Effector memory CD8-positive, alpha-beta T cell (primary cell): ENCODE results near the gene ZNF618.
A peak's percentile ranks its signal among the peaks of the same experiment; 100 is the strongest.
"Not testable (repeated sequence)": the region's sequence is repeated elsewhere in the genome, so short reads cannot be mapped to it uniquely, and the experiment has no call there.

Source experiments
- ATAC-seq: fragments of 150-1000 bp; cut with Tn5 transposase; replicated peaks from 2 replicates; pipeline ENCODE4 v1.10.0; 2021; ENCODE audit warnings: mild to moderate bottlenecking, moderate library complexity
- DNase-seq, 3 experiments: peaks; one replicate each; pipeline ENCODE4 v3.0.0; 2021
- H3K27ac Mint-ChIP-seq, 2 donors: one replicate each; pipeline ENCODE4 v1.8.0; 2022; ENCODE audit warnings: mild to moderate bottlenecking in 2 of 2, mixed read lengths in 2 of 2, moderate library complexity in 2 of 2
- H3K27me3 Mint-ChIP-seq, 2 donors: one replicate each; pipeline ENCODE4 v1.8.0; 2022; ENCODE audit warnings: mixed read lengths in 2 of 2
- H3K36me3 Mint-ChIP-seq: one replicate; pipeline ENCODE4 v1.8.0; 2022; ENCODE audit warnings: mild to moderate bottlenecking, moderate library complexity, mixed read lengths; ENCODE audit not compliant: insufficient read depth
- H3K4me1 Mint-ChIP-seq, 2 donors: one replicate each; pipeline ENCODE4 v1.8.0; 2022; ENCODE audit warnings: low read depth in 2 of 2, mixed read lengths in 2 of 2
- H3K4me3 Mint-ChIP-seq, 2 donors: one replicate each; pipeline ENCODE4 v1.8.0; 2022; ENCODE audit warnings: mild to moderate bottlenecking in 2 of 2, mixed read lengths in 2 of 2, moderate library complexity in 2 of 2
- H3K9me3 Mint-ChIP-seq, 2 donors: one replicate each; pipeline ENCODE4 v1.8.0; 2022; ENCODE audit warnings: mixed read lengths in 2 of 2

The ZNF618 gene

DNA sequence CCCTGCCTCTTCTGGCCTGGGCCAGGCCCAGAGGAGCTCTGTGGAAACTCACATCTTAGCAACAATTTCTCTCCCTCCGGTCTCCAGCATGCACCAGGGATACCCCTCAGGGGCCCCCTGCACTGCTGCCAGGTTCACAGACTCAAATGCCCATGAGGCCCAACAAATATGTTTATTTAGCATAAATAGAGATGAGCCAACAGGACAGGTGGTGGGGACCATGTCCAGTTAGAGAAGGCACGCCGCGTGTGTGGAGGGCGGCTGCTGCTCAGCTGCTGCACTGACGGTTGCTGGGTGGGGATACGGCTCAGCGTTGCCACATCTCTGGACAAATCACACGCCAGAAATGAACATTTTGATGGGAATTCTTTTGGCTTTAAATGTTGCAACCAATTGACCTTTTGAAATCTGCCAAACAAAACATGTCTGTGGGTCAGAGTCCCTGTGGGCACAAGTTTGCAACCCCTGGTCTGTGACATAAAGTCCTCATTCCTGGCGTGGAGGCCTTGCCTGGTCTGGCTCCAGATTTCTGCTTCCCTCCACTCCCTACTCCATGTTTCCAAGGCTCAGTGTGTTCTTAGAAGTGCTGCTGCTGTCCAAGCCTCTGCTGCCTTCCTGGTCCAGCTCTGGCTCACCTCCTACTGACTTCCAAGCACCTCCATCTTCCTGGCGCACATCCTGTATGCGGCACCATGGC, 113.1 kb downstream of the ZNF618 start:
- Mint-ChIP-seq H3K4me1 (peaks cover 3 to 6% of the 10 kb centered on the region in 2 donors), H3K27ac (no peak overlapping the region), H3K9me3 (no peaks in the 10 kb centered on the region), H3K4me3 (no peak overlapping the region), H3K27me3 (peaks cover 0 to 8% of the 10 kb centered on the region in 2 donors), H3K36me3 (peaks cover 3% of the 10 kb centered on the region)
- no peak for DNase-seq
- ATAC-seq, result no peak

DNA sequence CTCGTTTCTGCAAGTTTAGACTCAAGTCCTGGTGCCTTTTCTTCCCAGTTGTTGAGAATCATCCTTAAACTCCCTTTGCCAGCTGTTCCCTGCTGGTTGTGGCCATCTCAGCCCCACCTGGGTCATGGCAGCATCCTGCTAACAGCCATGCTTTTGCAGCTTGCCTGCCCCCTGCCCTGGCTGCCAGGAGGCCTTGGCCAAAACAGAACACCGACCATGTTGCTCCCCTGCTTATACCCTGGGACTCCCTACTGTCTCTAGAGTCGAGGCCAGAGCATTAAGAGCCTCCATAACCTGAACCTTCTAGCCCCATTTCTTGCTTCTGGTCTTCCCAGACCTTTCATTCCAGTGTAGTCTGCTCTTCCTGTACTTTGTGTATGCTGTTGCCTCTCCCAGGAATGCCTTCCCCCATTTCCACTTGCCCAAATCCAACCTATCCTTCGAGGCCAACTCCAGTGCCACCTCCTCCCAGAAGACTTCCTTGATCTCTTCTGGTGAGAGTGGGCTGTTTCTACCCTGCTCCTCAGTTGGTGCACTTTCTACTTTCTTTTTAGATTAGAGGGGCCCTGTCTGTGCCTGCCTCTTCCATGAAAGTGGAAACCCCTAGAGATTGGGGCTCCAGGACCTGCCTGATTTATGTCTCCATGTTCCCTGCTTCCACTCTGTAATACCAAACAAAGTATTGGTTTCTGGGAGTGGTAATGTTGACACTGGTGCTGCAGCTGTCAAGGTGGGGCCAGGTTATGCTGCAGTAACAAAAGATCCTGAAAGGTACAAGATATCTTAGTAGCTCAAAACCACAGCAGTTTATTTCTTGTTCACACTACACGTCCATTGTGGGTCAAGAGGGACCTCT, 113.8 kb downstream of the ZNF618 start:
- DNase-seq, result no peak
- H3K4me1 Mint-ChIP-seq, result peaks cover 3 to 6% of the 10 kb centered on the region in 2 donors
- H3K4me3 Mint-ChIP-seq, result no peak overlapping the region
- no peak for ATAC-seq
- peaks cover 3% of the 10 kb centered on the region for H3K36me3 Mint-ChIP-seq
- H3K27me3 Mint-ChIP-seq, result peaks cover 0 to 8% of the 10 kb centered on the region in 2 donors
- H3K9me3 Mint-ChIP-seq, result no peaks in the 10 kb centered on the region
- H3K27ac Mint-ChIP-seq, result peak overlapping the region in 1 of 2 donors; percentile 80

DNA sequence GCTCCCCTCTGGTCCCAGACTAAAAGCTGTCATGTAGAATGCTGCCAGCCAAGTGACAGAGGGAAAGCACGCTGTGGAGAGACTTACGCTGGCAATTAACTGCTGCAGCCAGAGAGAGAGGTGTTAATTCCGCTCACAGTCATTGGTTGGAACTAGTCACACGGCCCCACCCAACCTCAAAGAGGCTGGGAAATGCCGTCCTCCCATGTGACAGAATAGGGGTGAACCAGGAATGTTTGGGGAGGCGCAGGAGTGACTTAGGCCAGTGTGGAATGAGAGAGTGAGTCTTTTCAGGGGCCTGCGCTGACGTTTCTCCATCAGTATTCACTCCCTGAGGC, 114.4 kb downstream of the ZNF618 start:
- DNase-seq (no peak), ATAC-seq (no peak)
- Mint-ChIP-seq H3K27ac (no peak overlapping the region), H3K4me3 (no peak overlapping the region), H3K27me3 (peaks cover 0 to 8% of the 10 kb centered on the region in 2 donors), H3K36me3 (peaks cover 3% of the 10 kb centered on the region), H3K9me3 (no peaks in the 10 kb centered on the region), H3K4me1 (peaks cover 3 to 6% of the 10 kb centered on the region in 2 donors)

DNA sequence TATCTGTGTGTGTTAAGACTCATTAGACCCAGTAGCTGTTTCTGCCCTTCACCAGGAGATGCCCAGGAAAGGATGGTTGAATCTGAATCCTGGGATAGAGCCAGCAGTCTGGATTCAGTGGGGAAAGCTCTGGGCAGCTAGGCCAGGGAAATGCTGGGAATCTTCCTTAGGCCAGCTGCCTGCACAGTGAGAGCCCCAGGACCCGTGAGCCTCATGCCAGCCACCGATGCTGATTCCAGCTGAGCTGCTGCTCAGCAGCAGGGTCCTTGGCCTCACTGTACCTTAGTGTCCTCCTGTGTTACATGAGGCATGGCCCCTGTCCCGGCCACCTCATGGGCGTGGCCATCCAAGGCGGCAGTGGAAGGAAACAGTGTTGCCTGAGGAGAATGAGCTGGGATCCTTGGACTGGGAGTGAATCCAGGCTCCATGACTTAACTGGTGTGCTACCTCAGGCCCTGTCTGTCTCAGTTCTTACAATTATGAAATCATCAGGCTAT, 114.9 kb downstream of the ZNF618 start:
- DNase-seq (no peak), ATAC-seq (no peak)
- Mint-ChIP-seq H3K9me3 (no peaks in the 10 kb centered on the region), H3K27ac (no peak overlapping the region), H3K36me3 (peaks cover 3% of the 10 kb centered on the region), H3K27me3 (peaks cover 0 to 8% of the 10 kb centered on the region in 2 donors), H3K4me1 (peaks cover 3 to 6% of the 10 kb centered on the region in 2 donors), H3K4me3 (no peak overlapping the region)

DNA sequence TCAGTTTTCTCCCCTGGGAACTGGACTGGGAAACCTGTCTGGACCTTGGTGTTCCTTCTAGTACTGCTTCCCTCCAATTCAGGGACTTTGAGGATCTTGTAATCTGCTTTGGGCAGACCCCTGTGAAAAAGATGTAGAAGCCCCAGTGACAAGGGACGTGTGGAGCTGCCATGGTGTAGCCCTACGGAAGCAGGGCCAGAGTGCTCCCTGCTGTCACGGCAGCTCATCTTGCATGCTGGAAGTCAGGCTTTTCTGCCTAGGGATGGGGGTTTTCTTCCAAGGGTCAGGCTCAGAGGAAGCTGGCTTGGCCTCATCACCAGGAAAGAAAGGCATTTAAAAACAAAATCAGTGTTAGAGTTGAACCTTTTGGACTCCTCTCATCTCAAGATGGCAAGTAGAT, 115.6 kb downstream of the ZNF618 start:
- ATAC-seq, result no peak
- peaks cover 3 to 6% of the 10 kb centered on the region in 2 donors for H3K4me1 Mint-ChIP-seq
- H3K4me3 Mint-ChIP-seq, result no peak overlapping the region

DNA sequence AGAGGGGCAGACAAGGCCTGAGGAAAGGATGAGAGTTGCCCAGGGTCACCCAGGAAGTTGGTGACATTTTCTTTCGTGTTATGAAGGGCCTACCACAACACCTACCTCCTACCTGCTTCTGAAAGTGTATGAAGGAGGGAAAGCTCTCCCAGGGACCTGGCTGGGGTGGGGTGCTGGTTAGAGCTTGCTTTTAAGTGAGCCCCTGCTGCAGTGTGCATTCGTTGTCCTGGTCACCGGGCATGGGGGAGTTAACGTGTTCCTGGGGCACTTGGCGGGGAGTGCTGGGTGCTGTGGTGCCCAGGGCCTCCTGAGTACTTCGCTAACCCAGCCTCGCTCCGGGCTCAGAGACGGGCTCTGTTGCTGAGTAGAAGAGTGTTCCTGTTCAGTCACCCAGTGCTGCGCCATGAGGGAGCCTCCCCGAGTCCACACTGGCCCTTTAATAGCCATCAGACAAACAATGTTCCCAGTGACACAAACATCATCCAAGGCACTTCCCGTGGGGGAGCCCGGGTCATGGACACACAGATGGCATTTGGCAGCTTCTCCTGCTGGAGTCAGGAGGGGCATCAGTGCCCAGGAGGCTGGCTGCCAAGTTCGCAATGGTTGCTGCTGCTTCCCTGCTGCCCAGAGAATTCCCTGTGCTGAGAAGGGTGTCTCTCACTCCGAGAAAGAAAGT, 116.3 kb downstream of the ZNF618 start:
- peaks cover 5 to 19% of the 10 kb centered on the region in 2 donors for H3K27me3 Mint-ChIP-seq
- H3K27ac Mint-ChIP-seq, result no peak overlapping the region
- peaks cover 3 to 6% of the 10 kb centered on the region in 2 donors for H3K4me1 Mint-ChIP-seq
- H3K36me3 Mint-ChIP-seq, result peaks cover 3% of the 10 kb centered on the region
- no peak for ATAC-seq
- DNase-seq, result no peak
- H3K4me3 Mint-ChIP-seq, result no peak overlapping the region
- H3K9me3 Mint-ChIP-seq, result no peaks in the 10 kb centered on the region

More for the DNA sequence above, 115.6 kb downstream of the ZNF618 start:
- H3K36me3 Mint-ChIP-seq, result peaks cover 3% of the 10 kb centered on the region
- peaks cover 5 to 12% of the 10 kb centered on the region in 2 donors for H3K27me3 Mint-ChIP-seq
- no peak overlapping the region for H3K27ac Mint-ChIP-seq
- H3K9me3 Mint-ChIP-seq, result no peaks in the 10 kb centered on the region
- no peak for DNase-seq

DNA sequence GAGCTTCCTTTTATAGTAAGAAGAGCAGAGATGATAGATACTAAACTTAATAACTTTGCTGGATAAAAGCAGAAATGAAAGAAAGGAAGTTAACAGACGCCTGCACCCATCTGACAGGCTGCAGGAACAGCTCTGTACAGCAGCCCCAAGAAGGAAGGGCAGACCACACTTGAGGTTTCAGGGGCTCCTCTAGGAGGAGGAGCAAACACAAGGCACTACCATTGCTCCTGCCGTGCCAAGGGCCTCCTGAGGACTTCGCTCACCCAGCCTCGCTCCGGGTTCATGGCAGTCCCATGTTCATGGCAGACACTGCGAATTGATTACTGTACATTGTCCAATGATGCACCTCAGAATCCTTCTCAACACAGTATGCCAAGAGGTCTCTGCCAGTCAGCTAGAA, 116.9 kb downstream of the ZNF618 start:
- Mint-ChIP-seq H3K27ac (no peak overlapping the region), H3K27me3 (peaks cover 5 to 19% of the 10 kb centered on the region in 2 donors), H3K9me3 (no peaks in the 10 kb centered on the region), H3K4me1 (peaks cover 3 to 6% of the 10 kb centered on the region in 2 donors), H3K36me3 (peaks cover 3% of the 10 kb centered on the region), H3K4me3 (no peak overlapping the region)
- ATAC-seq (no peak), DNase-seq (no peak)

DNA sequence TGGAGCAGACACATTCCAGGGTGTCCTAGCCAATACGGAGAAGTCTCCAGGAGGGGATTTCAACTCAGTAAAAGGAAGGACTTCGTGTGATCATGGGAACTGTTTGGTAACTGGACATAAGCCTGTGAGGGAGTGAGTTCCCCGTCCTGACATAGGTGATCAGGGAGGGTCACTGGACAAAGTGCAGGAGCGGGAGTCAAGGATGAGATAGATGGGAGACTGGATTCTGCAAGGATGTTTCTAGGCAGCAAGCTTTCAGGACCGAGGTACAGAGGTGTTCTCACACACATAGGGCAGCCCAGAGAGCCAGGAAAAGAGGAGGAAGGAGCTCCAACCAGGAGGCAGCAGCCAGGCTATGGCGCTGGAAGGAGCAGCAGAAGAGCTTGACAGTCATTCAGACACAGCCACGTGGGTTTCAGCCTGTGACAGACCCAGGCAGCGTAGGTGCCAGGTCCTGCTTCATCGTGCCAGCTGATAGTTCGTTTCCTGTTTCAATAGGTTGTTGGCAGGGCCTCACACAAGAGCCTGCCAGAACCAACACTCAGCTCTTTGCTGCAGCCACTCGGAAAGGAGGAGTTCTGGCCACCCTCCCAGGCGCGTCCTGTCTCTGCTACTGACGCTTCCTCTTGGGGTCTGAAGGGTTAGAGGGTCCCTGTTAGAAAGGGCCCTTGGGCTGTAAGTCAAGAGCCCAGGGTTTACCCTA, 117.9 kb downstream of the ZNF618 start:
- no peak for DNase-seq

DNA sequence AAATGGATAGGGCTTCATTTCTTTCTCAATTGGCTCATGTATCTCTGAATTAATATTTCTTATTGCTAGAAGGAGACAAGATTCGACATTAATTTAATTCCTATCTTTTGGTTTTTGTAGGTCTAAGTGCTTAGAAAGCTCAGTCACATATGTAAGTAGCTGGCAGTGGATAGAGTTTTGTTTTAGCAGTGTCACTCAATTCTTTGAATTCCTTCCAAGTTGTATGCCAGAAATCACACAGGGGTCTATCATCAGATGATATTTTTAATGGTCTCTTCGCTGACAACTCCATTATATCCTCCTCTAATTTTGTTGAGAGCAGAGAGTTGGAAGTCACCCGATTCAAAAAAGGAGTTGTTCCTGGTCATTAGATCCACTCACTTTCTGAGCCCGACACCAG, 119.3 kb downstream of the ZNF618 start:
- Mint-ChIP-seq H3K4me1 (peaks cover 3 to 6% of the 10 kb centered on the region in 2 donors), H3K9me3 (no peaks in the 10 kb centered on the region)

More for the DNA sequence above, 117.9 kb downstream of the ZNF618 start:
- Mint-ChIP-seq H3K9me3 (no peaks in the 10 kb centered on the region), H3K36me3 (no peaks in the 10 kb centered on the region), H3K27ac (no peak overlapping the region), H3K4me3 (no peak overlapping the region), H3K27me3 (peaks cover 5 to 19% of the 10 kb centered on the region in 2 donors), H3K4me1 (peaks cover 3 to 6% of the 10 kb centered on the region in 2 donors)
- no peak for ATAC-seq

DNA sequence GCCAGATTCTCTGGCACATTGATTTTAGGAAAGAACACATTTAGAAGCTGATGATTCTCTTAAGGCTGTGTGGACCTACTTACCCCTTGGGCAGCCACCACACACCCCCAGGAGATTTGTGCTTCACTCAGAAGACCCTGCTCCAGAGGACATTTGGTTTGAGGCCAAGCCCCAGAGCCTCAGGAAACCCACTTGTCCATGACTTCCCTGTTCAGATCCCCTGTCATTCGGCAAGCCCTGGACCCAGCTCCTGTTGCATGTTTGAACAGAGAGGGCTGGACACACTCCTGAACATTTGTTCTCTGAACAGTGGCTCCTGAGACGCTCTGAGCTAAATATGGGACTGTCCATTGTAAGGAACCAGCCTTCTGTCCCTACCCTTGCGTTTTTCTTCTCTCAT, 119.9 kb downstream of the ZNF618 start:
- DNase-seq (no peak), ATAC-seq (no peak)
- peaks cover 5 to 12% of the 10 kb centered on the region in 2 donors for H3K27me3 Mint-ChIP-seq
- no peak overlapping the region for H3K4me3 Mint-ChIP-seq
- no peak overlapping the region for H3K27ac Mint-ChIP-seq
- H3K9me3 Mint-ChIP-seq, result no peaks in the 10 kb centered on the region
- no peaks in the 10 kb centered on the region for H3K36me3 Mint-ChIP-seq
- peaks cover 3 to 6% of the 10 kb centered on the region in 2 donors for H3K4me1 Mint-ChIP-seq

More for the DNA sequence above, 119.3 kb downstream of the ZNF618 start:
- H3K27me3 Mint-ChIP-seq, result peaks cover 5 to 17% of the 10 kb centered on the region in 2 donors
- no peak overlapping the region for H3K27ac Mint-ChIP-seq
- ATAC-seq, result no peak
- no peaks in the 10 kb centered on the region for H3K36me3 Mint-ChIP-seq
- DNase-seq, result no peak
- H3K4me3 Mint-ChIP-seq, result no peak overlapping the region

DNA sequence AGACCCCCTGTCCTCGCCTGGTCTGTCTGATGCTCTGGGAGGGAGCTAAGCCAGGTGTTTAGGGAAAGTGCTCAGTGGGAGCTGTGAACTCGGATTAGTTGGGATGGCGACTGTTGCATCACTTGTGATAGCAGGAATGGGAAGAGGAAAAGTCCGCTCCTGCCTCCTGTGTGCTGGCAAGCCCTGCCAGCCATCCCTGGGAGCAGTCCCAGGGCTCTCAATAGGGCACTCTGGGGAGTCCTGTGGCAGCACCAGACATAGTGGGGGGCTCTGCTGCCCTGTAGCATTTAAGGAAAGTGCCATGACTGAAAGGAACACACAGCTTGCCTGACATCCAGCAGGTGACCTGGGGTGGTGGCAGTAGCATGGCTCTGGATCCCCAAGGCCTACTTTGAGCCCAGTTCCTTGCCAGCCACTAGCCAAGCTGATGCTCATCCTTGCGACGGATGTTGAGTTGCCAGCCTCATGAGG, 120.5 kb downstream of the ZNF618 start:
- H3K9me3 Mint-ChIP-seq, result no peaks in the 10 kb centered on the region

DNA sequence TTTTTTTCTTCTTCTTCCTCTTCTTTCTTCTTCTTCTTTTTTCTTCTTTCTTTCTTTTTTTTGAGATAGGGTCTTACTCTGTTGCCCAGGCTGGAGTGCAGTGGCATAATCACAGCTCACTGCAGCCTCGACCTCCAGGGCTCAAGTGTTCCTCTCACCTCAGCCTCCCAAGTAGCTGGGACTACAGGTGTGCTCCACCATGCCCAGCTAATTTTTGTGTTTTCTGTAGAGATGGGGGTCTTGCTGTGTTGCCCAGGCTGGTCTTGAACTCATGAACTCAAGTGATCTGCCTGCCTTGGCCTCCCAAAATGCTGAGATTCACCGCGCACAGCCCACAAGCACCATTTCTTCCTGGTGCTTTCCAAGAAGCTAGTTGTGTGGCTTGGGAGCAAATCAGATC, 121.0 kb downstream of the ZNF618 start:
- not testable (repeated sequence) for H3K4me3 Mint-ChIP-seq, H3K4me1 Mint-ChIP-seq, H3K36me3 Mint-ChIP-seq, H3K27ac Mint-ChIP-seq, ATAC-seq, DNase-seq, H3K9me3 Mint-ChIP-seq
- peaks cover 5 to 12% of the 10 kb centered on the region in 2 donors for H3K27me3 Mint-ChIP-seq

More for the DNA sequence above, 120.5 kb downstream of the ZNF618 start:
- DNase-seq, result no peak
- Mint-ChIP-seq H3K36me3 (no peaks in the 10 kb centered on the region), H3K4me1 (peaks cover 3 to 6% of the 10 kb centered on the region in 2 donors), H3K27me3 (peaks cover 5 to 12% of the 10 kb centered on the region in 2 donors), H3K27ac (no peak overlapping the region), H3K4me3 (no peak overlapping the region)
- ATAC-seq, result no peak

DNA sequence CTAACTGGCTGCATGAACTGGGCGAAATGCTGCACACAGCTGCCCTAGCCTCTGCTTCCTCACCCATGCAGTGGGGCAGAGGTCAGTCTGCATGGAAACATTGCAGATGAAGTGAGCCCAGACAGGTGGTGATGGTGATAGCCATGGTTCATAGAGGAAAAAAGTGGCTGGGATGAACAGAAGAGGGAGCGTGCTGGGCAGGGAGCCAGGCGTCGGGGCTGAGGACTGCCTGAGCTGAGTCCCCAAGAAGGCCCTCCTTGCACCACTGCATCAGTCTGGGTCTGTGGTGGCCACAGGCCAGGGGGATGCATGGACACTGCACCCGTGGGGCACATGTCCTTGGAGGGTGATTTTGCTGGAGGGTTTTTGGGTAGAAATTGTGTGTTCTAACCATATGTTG, 121.5 kb downstream of the ZNF618 start:
- H3K36me3 Mint-ChIP-seq, result no peaks in the 10 kb centered on the region

More for the DNA sequence above, 121.5 kb downstream of the ZNF618 start:
- ATAC-seq (no peak), DNase-seq (no peak)
- Mint-ChIP-seq H3K4me1 (peaks cover 3 to 6% of the 10 kb centered on the region in 2 donors), H3K4me3 (no peak overlapping the region), H3K9me3 (no peaks in the 10 kb centered on the region), H3K27me3 (peaks cover 5 to 12% of the 10 kb centered on the region in 2 donors), H3K27ac (no peak overlapping the region)
